ENCODE measurements around the gene ADGRD2.

DNA sequence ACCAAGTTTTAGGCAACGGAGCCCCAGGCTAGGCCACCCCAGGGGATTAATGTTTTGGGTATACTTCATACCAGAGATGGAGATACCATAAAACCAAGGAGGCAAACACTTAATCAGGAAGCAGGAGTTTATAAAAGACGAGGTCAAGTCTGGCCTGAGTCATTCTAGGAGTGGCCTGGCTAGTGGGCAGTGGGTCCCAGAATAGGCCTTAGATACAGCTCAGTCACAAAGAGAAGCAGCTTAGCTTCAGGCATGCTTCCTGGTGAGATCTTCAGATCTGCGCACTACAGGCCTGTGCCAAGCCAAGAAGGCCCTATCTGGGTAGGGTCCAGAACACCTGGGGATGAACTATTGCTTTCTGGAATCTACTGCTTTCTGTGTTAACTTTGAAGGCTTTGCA lies 77.5 kb downstream of the ADGRD2 start:
- no peak for TF ChIP-seq KAT7 (CRISPR knock-in tag; IDR thresholded peaks at IDR 0.05; ENCODE audit: borderline replicate concordance)
- TF ChIP-seq, protein P1, sequence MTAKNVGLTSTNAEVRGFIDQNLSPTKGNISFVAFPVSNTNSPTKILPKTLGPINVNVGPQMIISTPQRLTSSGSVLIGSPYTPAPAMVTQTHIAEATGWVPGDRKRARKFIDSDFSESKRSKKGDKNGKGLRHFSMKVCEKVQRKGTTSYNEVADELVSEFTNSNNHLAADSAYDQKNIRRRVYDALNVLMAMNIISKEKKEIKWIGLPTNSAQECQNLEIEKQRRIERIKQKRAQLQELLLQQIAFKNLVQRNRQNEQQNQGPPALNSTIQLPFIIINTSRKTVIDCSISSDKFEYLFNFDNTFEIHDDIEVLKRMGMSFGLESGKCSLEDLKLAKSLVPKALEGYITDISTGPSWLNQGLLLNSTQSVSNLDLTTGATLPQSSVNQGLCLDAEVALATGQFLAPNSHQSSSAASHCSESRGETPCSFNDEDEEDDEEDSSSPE (CRISPR knock-in tag; IDR thresholded peaks at IDR 0.05): no peak
- TF ChIP-seq, protein P2, sequence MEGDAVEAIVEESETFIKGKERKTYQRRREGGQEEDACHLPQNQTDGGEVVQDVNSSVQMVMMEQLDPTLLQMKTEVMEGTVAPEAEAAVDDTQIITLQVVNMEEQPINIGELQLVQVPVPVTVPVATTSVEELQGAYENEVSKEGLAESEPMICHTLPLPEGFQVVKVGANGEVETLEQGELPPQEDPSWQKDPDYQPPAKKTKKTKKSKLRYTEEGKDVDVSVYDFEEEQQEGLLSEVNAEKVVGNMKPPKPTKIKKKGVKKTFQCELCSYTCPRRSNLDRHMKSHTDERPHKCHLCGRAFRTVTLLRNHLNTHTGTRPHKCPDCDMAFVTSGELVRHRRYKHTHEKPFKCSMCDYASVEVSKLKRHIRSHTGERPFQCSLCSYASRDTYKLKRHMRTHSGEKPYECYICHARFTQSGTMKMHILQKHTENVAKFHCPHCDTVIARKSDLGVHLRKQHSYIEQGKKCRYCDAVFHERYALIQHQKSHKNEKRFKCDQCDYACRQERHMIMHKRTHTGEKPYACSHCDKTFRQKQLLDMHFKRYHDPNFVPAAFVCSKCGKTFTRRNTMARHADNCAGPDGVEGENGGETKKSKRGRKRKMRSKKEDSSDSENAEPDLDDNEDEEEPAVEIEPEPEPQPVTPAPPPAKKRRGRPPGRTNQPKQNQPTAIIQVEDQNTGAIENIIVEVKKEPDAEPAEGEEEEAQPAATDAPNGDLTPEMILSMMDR (CRISPR knock-in tag; IDR thresholded peaks at IDR 0.05): no peak
- no peak for TF ChIP-seq POLR2AphosphoS5 (IDR thresholded peaks at IDR 0.05; ENCODE audit: low read depth, low read length)
- TF ChIP-seq EZH2 (conservative IDR thresholded peaks at IDR 0.05; ENCODE audit: low read depth, low read length): no peak
- TF ChIP-seq, protein P3, sequence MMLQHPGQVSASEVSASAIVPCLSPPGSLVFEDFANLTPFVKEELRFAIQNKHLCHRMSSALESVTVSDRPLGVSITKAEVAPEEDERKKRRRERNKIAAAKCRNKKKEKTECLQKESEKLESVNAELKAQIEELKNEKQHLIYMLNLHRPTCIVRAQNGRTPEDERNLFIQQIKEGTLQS (CRISPR knock-in tag; IDR thresholded peaks at IDR 0.05): no peak
- no peak for TF ChIP-seq TBP (CRISPR knock-in tag; IDR thresholded peaks at IDR 0.05)
- TF ChIP-seq KDM1A (CRISPR knock-in tag; IDR thresholded peaks at IDR 0.05): no peak
- no peak for TF ChIP-seq ZNF615 (CRISPR knock-in tag; IDR thresholded peaks at IDR 0.05; ENCODE audit: borderline replicate concordance)
- TF ChIP-seq TCF7L2 (IDR thresholded peaks at IDR 0.05; ENCODE audit: low read depth, low read length): no peak
- TF ChIP-seq, protein P4, sequence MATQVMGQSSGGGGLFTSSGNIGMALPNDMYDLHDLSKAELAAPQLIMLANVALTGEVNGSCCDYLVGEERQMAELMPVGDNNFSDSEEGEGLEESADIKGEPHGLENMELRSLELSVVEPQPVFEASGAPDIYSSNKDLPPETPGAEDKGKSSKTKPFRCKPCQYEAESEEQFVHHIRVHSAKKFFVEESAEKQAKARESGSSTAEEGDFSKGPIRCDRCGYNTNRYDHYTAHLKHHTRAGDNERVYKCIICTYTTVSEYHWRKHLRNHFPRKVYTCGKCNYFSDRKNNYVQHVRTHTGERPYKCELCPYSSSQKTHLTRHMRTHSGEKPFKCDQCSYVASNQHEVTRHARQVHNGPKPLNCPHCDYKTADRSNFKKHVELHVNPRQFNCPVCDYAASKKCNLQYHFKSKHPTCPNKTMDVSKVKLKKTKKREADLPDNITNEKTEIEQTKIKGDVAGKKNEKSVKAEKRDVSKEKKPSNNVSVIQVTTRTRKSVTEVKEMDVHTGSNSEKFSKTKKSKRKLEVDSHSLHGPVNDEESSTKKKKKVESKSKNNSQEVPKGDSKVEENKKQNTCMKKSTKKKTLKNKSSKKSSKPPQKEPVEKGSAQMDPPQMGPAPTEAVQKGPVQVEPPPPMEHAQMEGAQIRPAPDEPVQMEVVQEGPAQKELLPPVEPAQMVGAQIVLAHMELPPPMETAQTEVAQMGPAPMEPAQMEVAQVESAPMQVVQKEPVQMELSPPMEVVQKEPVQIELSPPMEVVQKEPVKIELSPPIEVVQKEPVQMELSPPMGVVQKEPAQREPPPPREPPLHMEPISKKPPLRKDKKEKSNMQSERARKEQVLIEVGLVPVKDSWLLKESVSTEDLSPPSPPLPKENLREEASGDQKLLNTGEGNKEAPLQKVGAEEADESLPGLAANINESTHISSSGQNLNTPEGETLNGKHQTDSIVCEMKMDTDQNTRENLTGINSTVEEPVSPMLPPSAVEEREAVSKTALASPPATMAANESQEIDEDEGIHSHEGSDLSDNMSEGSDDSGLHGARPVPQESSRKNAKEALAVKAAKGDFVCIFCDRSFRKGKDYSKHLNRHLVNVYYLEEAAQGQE (IDR thresholded peaks at IDR 0.05; ENCODE audit: borderline replicate concordance in 1 of 2, low read depth in 1 of 2, low read length in 2 of 2): no peak
- no peak for TF ChIP-seq KDM5A (IDR thresholded peaks at IDR 0.05; ENCODE audit: borderline replicate concordance, low read length)
- no peak for TF ChIP-seq ZNF567 (CRISPR knock-in tag; IDR thresholded peaks at IDR 0.05; ENCODE audit: borderline replicate concordance)

All from HepG2 (cell line).